SU-DHL-6 (cell line): ENCODE measurements around the gene NDRG4.

Experiments
- EZH2phosphoT487 ChIP-seq: fragments of 200-600 bp; sonication (generic), shearing (Covaris generic); conservative IDR thresholded peaks from 2 replicates; pipeline ENCODE4 v1.6.1; 2018; ENCODE audit warnings: mild to moderate bottlenecking, antibody characterized with exemption, low read length, moderate library complexity, mixed read lengths
- TF ChIP-seq, protein P1 (sequence below): fragments of 200-600 bp; sonication (generic); IDR thresholded peaks from one replicate; pipeline ENCODE4 v1.5.1; 2017; ENCODE audit warnings: antibody characterized with exemption, mild to moderate bottlenecking, low read length, moderate library complexity; ENCODE audit not compliant: insufficient read depth, poor library complexity, severe bottlenecking

GRCh38 chr16:58500430-58501241 is 693 bp downstream of the NDRG4 start:
- TF ChIP-seq, protein P1, sequence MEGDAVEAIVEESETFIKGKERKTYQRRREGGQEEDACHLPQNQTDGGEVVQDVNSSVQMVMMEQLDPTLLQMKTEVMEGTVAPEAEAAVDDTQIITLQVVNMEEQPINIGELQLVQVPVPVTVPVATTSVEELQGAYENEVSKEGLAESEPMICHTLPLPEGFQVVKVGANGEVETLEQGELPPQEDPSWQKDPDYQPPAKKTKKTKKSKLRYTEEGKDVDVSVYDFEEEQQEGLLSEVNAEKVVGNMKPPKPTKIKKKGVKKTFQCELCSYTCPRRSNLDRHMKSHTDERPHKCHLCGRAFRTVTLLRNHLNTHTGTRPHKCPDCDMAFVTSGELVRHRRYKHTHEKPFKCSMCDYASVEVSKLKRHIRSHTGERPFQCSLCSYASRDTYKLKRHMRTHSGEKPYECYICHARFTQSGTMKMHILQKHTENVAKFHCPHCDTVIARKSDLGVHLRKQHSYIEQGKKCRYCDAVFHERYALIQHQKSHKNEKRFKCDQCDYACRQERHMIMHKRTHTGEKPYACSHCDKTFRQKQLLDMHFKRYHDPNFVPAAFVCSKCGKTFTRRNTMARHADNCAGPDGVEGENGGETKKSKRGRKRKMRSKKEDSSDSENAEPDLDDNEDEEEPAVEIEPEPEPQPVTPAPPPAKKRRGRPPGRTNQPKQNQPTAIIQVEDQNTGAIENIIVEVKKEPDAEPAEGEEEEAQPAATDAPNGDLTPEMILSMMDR = no peak
- no peak for TF ChIP-seq EZH2phosphoT487
